ENCODE results near the gene CLASP2.

CLASP2 gene

GRCh38 chr3:33636125-33636850, 81.8 kb downstream of the CLASP2 start:
- DNase-seq = peak; percentile 49

- DNase-seq = no peak
Measured at GRCh38 chr3:33634262-33634661, 83.8 kb downstream of the CLASP2 start.

- DNase-seq = no peak
Measured at GRCh38 chr3:33629219-33629618, 88.8 kb downstream of the CLASP2 start.

GRCh38 chr3:33624756-33625155, 93.3 kb downstream of the CLASP2 start:
- DNase-seq = no peak

GRCh38 chr3:33613041-33613440, 105.0 kb downstream of the CLASP2 start:
- no peak for DNase-seq

- DNase-seq = no peak
Measured at GRCh38 chr3:33612607-33613006, 105.4 kb downstream of the CLASP2 start.

- no peak for DNase-seq
Measured at GRCh38 chr3:33602829-33603228, 115.2 kb downstream of the CLASP2 start.

GRCh38 chr3:33597257-33597689, 120.8 kb downstream of the CLASP2 start:
- DNase-seq = no peak

GRCh38 chr3:33592999-33593398, 125.1 kb downstream of the CLASP2 start:
- no peak for DNase-seq

GRCh38 chr3:33590541-33590940, 127.5 kb downstream of the CLASP2 start:
- no peak for DNase-seq

- no peak for DNase-seq
Measured at GRCh38 chr3:33586402-33586801, 131.7 kb downstream of the CLASP2 start.

GRCh38 chr3:33582234-33582633, 135.8 kb downstream of the CLASP2 start:
- no peak for DNase-seq

- no peak for DNase-seq
Measured at GRCh38 chr3:33581666-33582065, 136.4 kb downstream of the CLASP2 start.

GRCh38 chr3:33579840-33580239, 138.2 kb downstream of the CLASP2 start:
- no peak for DNase-seq

GRCh38 chr3:33579178-33579510, 138.9 kb downstream of the CLASP2 start:
- no peak for DNase-seq

GRCh38 chr3:33578325-33579177, 139.5 kb downstream of the CLASP2 start:
- no peak for DNase-seq

- no peak for DNase-seq
Measured at GRCh38 chr3:33577588-33577987, 140.5 kb downstream of the CLASP2 start.

- no peak for DNase-seq
Measured at GRCh38 chr3:33577173-33577572, 140.9 kb downstream of the CLASP2 start.

- DNase-seq = no peak
Measured at GRCh38 chr3:33575311-33575710, 142.7 kb downstream of the CLASP2 start.

GRCh38 chr3:33557829-33558228, 160.2 kb downstream of the CLASP2 start:
- DNase-seq = no peak

- no peak for DNase-seq
Measured at GRCh38 chr3:33557279-33557678, 160.8 kb downstream of the CLASP2 start.

GRCh38 chr3:33547101-33547500, 171.0 kb downstream of the CLASP2 start:
- no peak for DNase-seq

- DNase-seq = no peak
Measured at GRCh38 chr3:33544126-33544525, 173.9 kb downstream of the CLASP2 start.

GRCh38 chr3:33543601-33544000, 174.5 kb downstream of the CLASP2 start:
- DNase-seq = no peak

Data from SHP77 treated with DMSO at 0.1 percent for 48 hours (cell line).